ENCODE data around the gene OR2AT4.
"Not testable (repeated sequence)": the region's sequence is repeated elsewhere in the genome, so short reads cannot be mapped to it uniquely, and the experiment has no call there.

OR2AT4 gene

DNA sequence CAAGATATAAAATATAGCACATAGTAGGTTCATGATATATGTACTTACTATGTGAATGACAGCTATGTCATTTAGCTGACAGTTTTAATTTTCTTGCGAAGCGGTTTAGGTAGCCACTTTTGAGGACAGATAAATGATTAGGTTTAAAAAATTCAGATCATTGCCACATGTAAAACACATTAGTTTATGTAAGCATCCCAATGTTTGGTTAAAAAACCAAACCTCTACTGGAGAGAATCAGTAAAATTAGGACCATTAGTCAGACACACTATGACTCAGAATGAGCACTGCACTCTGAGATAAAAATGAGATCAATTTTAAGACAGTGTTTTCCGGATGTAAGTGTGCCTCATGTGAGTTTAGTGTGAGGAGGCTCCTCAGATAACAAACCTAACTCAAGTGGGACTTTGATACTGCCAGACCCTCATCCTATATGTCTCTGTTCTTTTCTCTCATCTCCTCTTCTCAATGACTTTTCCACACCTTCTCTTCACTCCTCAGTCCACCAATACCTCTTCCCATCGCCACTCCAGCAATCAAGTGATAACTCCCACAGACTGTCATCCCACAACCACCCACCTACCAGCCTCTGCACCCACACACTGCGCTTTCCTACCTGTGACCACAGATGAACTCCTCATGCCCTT lies 6.8 kb upstream of the OR2AT4 start:
- no peak for DNase-seq (ENCODE audit: low read depth)

- no peak for DNase-seq (ENCODE audit: low read depth)
Measured at GRCh38 chr11:75101424-75102128, 4.9 kb upstream of the OR2AT4 start.

DNA sequence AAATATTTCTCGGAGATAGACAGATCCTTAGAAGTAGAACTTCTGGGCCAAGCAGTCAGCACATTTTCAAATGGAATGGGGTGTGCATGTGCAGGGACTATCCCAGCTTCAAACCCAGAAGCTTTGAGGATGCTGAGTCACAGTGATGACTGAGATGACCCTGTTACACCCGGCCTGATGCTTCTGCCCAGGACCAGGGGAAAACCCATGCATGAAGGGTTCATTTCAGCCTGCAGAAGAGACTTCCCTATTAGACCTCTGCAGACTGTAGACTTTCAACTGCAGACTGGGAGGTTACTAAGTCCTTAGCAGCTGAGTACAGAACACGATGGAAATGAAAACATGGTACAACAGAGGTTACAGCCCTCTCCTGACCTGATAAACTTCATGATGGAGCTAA lies 3.6 kb upstream of the OR2AT4 start:
- DNase-seq (ENCODE audit: low read depth) = no peak

- DNase-seq (ENCODE audit: low read depth) = no peak
Measured at GRCh38 chr11:75099635-75100034, 3.0 kb upstream of the OR2AT4 start.

DNA sequence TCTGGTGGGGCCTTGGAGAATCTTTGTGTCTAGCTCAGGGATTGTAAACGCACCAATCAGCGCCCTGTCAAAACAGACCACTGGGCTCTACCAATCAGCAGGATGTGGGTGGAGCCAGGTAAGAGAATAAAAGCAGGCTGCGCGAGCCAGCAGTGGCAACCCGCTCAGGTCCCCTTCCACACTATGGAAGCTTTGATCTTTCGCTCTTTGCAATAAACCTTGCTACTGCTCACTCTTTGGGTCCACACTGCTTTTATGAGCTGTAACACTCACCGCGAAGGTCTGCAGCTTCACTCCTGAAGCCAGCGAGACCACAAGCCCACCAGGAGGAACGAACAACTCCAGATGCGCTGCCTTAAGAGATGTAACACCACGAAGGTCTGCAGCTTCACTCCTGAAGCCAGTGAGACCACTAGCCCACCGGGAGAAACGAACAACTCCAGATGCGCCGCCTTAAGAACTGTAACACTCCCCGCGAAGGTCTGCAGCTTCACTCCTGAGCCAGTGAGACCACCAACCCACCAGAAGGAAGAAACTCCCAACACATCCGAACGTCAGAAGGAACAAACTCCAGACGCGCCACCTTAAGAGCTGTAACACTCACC lies 2.3 kb upstream of the OR2AT4 start:
- DNase-seq (ENCODE audit: low read depth) = not testable (repeated sequence)

GRCh38 chr11:75098181-75098580 lies 1.5 kb upstream of the OR2AT4 start:
- not testable (repeated sequence) for DNase-seq (ENCODE audit: low read depth)

GRCh38 chr11:75097173-75097557 lies 489 bp upstream of the OR2AT4 start:
- DNase-seq (ENCODE audit: low read depth) = no peak

GRCh38 chr11:75094382-75094781 lies 2.3 kb downstream of the OR2AT4 start:
- not testable (repeated sequence) for DNase-seq (ENCODE audit: low read depth)

DNA sequence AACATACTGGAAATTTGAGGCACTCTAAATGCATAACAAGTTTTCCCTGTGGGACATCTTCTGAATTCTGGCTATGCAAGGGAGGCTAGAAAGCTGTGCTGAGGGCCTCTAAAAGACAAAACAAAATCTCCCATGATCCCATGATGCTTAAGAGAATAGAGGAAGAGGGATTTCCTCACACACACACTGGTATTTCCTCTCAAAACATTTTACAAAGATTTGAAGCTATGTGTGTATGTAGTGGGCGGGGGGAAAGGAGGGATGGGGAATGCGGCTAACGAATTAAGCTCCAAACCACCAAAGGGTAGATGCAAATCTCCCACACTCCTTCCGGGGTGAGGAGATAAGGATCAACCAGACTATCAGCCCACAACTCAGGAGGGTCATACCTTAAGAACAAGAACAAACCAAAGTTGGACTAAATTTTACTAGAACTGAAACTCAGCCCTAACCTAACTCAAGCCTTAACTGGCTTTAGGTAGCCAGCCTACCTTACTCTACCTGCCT lies 6.0 kb downstream of the OR2AT4 start:
- DNase-seq (ENCODE audit: low read depth) = no peak

GRCh38 chr11:75087319-75088305 lies 9.1 kb downstream of the OR2AT4 start:
- DNase-seq (ENCODE audit: low read depth) = no peak

- DNase-seq (ENCODE audit: low read depth) = no peak
Measured at GRCh38 chr11:75084883-75085282, 11.8 kb downstream of the OR2AT4 start.

- no peak for DNase-seq (ENCODE audit: low read depth)
Measured at GRCh38 chr11:75083217-75083605, 13.5 kb downstream of the OR2AT4 start.

GRCh38 chr11:75082601-75083216 lies 14.0 kb downstream of the OR2AT4 start:
- DNase-seq (ENCODE audit: low read depth) = no peak

- DNase-seq (ENCODE audit: low read depth) = no peak
Measured at GRCh38 chr11:75079546-75079945, 17.1 kb downstream of the OR2AT4 start.

DNA sequence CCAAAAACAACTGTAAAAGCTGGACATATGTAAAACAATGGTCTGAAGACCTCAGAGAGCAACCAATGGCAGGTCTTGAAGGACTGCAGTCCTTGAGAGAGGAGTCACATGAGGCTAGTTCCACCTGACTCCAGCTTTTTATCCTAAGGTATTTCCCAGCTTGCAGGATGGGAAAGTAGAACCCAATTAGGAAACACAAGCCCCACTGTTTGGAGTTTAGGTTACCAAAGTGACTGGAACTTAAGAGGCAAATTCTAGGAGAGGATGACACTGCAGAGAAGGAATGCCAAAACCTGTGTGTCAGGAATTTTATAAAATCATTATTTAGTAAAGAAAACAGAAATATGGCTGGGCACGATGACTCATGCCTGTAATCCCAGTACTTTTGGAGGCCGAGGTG lies 18.4 kb downstream of the OR2AT4 start:
- no peak for DNase-seq (ENCODE audit: low read depth)

GRCh38 chr11:75077316-75077715 lies 19.4 kb downstream of the OR2AT4 start:
- no peak for DNase-seq (ENCODE audit: low read depth)

DNA sequence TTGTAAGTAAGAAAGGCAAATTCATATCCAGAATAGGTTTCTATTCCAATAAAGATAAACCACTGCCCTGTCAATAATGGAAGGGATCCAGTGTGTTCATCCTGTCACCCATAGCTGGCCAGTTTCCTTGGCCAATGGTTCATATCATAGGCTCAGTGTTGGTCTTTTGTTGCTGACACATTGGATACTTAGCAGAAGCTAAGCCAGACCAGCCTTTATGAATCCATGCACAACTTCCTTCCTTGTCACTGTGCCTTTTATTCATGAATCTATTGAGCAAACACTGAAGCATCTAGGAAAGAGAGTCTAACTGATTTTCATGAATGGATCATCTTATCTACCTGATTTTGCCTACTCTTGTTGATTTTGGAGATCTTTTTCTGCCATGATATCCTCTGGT lies 20.0 kb downstream of the OR2AT4 start:
- no peak for DNase-seq (ENCODE audit: low read depth)

DNA sequence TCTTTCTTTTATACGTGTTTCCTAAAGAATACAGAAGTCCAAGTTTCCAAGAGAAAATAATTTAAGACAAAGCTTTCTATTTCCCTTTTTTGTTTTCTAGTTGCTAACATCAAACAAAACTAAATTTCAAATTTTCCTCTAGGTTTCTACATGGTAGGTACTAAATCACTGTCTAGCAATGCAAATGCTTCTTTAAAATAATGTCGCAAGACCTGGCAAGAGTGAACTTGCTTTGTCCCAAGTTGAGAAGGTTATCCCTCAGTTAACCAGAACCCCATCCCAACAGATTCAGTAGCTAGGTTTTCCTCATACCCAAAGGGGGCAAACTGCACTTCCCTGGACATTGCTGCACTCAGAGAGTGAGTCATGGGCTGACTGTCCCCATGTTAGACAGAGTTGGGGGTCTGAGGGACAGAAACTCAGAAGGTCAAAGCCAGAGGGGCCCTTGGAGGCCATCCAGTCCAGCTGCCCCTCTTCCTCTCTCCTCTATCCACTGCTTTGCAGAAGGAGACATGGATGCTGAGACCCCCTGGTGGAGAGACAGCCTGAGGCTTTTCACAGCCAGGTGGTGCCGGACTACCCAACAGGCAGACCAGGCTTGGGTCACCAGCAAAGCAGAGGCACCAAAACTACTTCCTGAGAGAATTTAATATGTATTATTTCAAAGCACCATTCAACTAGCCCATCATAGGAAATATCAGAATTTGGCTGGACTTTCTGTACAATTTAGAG lies 23.1 kb downstream of the OR2AT4 start:
- DNase-seq (ENCODE audit: low read depth) = no peak

DNA sequence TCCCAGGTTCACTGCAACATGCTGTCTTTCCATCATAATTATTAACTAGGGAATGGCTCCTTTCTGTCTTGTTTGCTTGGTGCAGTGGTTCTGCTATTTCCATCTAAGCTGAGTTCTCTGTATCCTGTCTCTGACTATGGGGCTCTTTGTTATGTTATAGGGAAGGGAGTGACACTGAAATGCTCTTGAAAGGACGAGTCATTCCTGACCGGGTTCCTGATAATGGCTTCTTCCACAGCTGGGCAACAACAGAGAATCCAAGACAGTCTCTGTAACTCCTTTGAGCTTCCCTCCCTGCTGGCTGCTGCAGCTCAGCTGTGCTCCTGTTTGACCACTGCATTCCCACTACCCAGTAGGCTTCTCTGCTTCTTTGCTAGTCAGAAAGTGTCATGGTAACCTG lies 24.1 kb downstream of the OR2AT4 start:
- DNase-seq (ENCODE audit: low read depth) = no peak

- no peak for DNase-seq (ENCODE audit: low read depth)
Measured at GRCh38 chr11:75069473-75069872, 27.2 kb downstream of the OR2AT4 start.

GRCh38 chr11:75068993-75069392 lies 27.7 kb downstream of the OR2AT4 start:
- no peak for DNase-seq (ENCODE audit: low read depth)

All from stimulated activated CD8-positive, alpha-beta memory T cell treated with anti-CD3 and anti-CD28 coated beads, Interleukin-15, amount 100 ng/mL, for 24 hours (primary cell).